ENCODE measurements around the gene HOXB9.

The HOXB9 gene

DNA sequence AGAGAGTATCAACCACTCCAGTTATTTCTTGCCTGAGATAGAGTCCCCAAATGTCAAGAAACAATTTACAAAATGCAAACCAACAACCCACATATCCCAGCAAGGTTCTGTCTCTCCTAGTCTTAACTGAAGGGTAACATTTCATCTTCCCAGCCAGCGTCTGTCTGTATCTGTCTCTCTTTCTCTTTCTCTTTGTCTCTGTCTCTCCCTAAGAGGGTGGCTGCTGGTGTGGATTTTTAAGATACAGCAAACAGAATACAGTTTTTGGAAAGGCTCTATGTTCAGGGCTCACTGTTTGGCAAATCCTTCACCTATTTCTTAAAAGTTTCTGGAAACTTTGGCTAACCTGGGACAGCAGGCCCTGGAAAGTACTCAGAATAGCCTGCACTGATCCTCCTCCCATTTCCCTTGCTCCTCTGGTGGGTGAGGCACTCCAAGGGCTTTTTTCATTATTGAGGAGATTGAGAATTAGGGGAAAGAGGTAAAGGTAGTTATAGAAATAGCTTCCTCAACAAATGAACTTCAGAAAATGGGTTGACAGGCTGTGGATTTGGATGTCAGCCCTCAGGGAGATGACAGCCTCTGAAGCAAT is 54.2 kb downstream of the HOXB9 start:
- no peaks in the 10 kb centered on the region for H3F3A ChIP-seq (ENCODE audit: insufficient read depth, low read length)
- TF ChIP-seq, protein P1, sequence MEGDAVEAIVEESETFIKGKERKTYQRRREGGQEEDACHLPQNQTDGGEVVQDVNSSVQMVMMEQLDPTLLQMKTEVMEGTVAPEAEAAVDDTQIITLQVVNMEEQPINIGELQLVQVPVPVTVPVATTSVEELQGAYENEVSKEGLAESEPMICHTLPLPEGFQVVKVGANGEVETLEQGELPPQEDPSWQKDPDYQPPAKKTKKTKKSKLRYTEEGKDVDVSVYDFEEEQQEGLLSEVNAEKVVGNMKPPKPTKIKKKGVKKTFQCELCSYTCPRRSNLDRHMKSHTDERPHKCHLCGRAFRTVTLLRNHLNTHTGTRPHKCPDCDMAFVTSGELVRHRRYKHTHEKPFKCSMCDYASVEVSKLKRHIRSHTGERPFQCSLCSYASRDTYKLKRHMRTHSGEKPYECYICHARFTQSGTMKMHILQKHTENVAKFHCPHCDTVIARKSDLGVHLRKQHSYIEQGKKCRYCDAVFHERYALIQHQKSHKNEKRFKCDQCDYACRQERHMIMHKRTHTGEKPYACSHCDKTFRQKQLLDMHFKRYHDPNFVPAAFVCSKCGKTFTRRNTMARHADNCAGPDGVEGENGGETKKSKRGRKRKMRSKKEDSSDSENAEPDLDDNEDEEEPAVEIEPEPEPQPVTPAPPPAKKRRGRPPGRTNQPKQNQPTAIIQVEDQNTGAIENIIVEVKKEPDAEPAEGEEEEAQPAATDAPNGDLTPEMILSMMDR (IDR thresholded peaks at IDR 0.05; ENCODE audit: low read length) = no peak
- no peak for TF ChIP-seq EZH2 (IDR thresholded peaks at IDR 0.05; ENCODE audit: borderline replicate concordance, low read length)
- no peaks in the 10 kb centered on the region for H3K4me1 ChIP-seq (ENCODE audit: insufficient read depth, low read length, severe bottlenecking)
- H3K27me3 ChIP-seq (ENCODE audit: insufficient read depth, low read length) = no peaks in the 10 kb centered on the region; the same call in 1 of the 2 replicates
- H2AFZ ChIP-seq (ENCODE audit: low read length) = no peak overlapping the region
- H3K27ac ChIP-seq (ENCODE audit: low read depth, low read length, poor library complexity, severe bottlenecking) = no peak overlapping the region
- no peaks in the 10 kb centered on the region for H4K20me1 ChIP-seq (ENCODE audit: insufficient read depth, low read length)
- no peak overlapping the region for H3K4me2 ChIP-seq (ENCODE audit: low read length)
- H3K9me3 ChIP-seq (ENCODE audit: low read length) = no peaks in the 10 kb centered on the region
- no peak overlapping the region for H3K9ac ChIP-seq (ENCODE audit: low read length)
- H3K79me2 ChIP-seq (ENCODE audit: insufficient read depth, low read length) = no peaks in the 10 kb centered on the region
- no peaks in the 10 kb centered on the region for H3K9me2 ChIP-seq (ENCODE audit: low read depth, low read length)
- H3K36me3 ChIP-seq (ENCODE audit: insufficient read depth, low read length) = no peaks in the 10 kb centered on the region
- H3K4me3 ChIP-seq (ENCODE audit: low read depth, low read length, poor library complexity, severe bottlenecking) = no peak overlapping the region

All from OCI-LY1 (cell line).